Activated CD8-positive, alpha-beta T cell treated with anti-CD3 and anti-CD28 coated beads, Interleukin-2, amount 10 ng/mL, durations not matched to agents 7 days and 5 days (primary cell): ENCODE measurements around the gene DLG2. TPM values are rescaled to one million over a fixed set of nuclear protein-coding genes. Genes with fewer than 3 reads are reported as not detected.

ENCODE experiments used
- ATAC-seq: fragments of 150-1000 bp; cut with Tn5 transposase; one replicate; pipeline ENCODE4 v1.10.0; 2021; ENCODE audit warnings: moderate library complexity
- CTCF ChIA-PET: fragments of 350-600 bp; sonication (Branson Sonifier 250); formaldehyde crosslinking; loops from one replicate; lab custom pipeline; 2021; ENCODE audit warnings: antibody characterized with exemption; lab: Charles Lee
- POLR2A ChIA-PET: fragments of 350-600 bp; sonication (Branson Sonifier 250); formaldehyde crosslinking; loops from one replicate; lab custom pipeline; 2021; ENCODE audit warnings: antibody characterized with exemption; lab: Charles Lee
- DNase-seq: peaks from one replicate; pipeline ENCODE4 v3.0.0-alpha.2; 2020
- H3K27ac Mint-ChIP-seq: one replicate; pipeline ENCODE4 v1.8.0; 2021; ENCODE audit warnings: mild to moderate bottlenecking, mixed read lengths
- H3K27me3 Mint-ChIP-seq: one replicate; pipeline ENCODE4 v1.8.0; 2021; ENCODE audit warnings: low read depth, mixed read lengths
- H3K36me3 Mint-ChIP-seq: one replicate; pipeline ENCODE4 v1.8.0; 2021; ENCODE audit warnings: low read depth, mixed read lengths
- H3K4me1 Mint-ChIP-seq: one replicate; pipeline ENCODE4 v1.8.0; 2021; ENCODE audit warnings: low read depth, mixed read lengths
- H3K4me3 Mint-ChIP-seq: one replicate; pipeline ENCODE4 v1.8.0; 2021; ENCODE audit warnings: mild to moderate bottlenecking, mixed read lengths
- H3K9me3 Mint-ChIP-seq: one replicate; pipeline ENCODE4 v1.8.0; 2022; ENCODE audit warnings: mixed read lengths; ENCODE audit not compliant: insufficient read depth
- total RNA-seq, 2 experiments: library from RNA; stranded (reverse); gene quantifications; one replicate each; pipeline ENCODE4 v1.2.3, GENCODE V29; 2021

The DLG2 gene
- total RNA-seq, 2 experiments from 2014 or later, result 1.3 to 1.6 TPM

- H3K4me1 Mint-ChIP-seq, result no peaks in the 10 kb centered on the region
- ChIA-PET CTCF (no interaction called here), POLR2A (no interaction called here)
- no peak overlapping the region for H3K27ac Mint-ChIP-seq
- DNase-seq (no peak), ATAC-seq (no peak)
- no peaks in the 10 kb centered on the region for H3K27me3 Mint-ChIP-seq
- H3K9me3 Mint-ChIP-seq, result no peaks in the 10 kb centered on the region
- H3K4me3 Mint-ChIP-seq, result no peak overlapping the region
- H3K36me3 Mint-ChIP-seq, result no peaks in the 10 kb centered on the region
Measured at GRCh38 chr11:84685976-84686375, 941.2 kb downstream of the DLG2 start.

- no peaks in the 10 kb centered on the region for H3K27me3 Mint-ChIP-seq
- no peak overlapping the region for H3K4me3 Mint-ChIP-seq
- POLR2A ChIA-PET, result no interaction called here
- DNase-seq, result no peak
- no peak for ATAC-seq
- no peaks in the 10 kb centered on the region for H3K4me1 Mint-ChIP-seq
- H3K36me3 Mint-ChIP-seq, result no peaks in the 10 kb centered on the region
- H3K27ac Mint-ChIP-seq, result no peak overlapping the region
- CTCF ChIA-PET, result no interaction called here
- H3K9me3 Mint-ChIP-seq, result no peaks in the 10 kb centered on the region
Measured at GRCh38 chr11:84685149-84685548, 942.0 kb downstream of the DLG2 start.

- no peak overlapping the region for H3K27ac Mint-ChIP-seq
- ATAC-seq (no peak), DNase-seq (no peak)
- H3K27me3 Mint-ChIP-seq, result no peaks in the 10 kb centered on the region
- no peaks in the 10 kb centered on the region for H3K36me3 Mint-ChIP-seq
- no peaks in the 10 kb centered on the region for H3K9me3 Mint-ChIP-seq
- CTCF ChIA-PET, result no interaction called here
- no peaks in the 10 kb centered on the region for H3K4me1 Mint-ChIP-seq
- no peak overlapping the region for H3K4me3 Mint-ChIP-seq
- POLR2A ChIA-PET, result no interaction called here
Measured at GRCh38 chr11:84681456-84681855, 945.7 kb downstream of the DLG2 start.

GRCh38 chr11:84675396-84676025 is 951.6 kb downstream of the DLG2 start:
- Mint-ChIP-seq H3K27ac (no peak overlapping the region), H3K36me3 (no peaks in the 10 kb centered on the region), H3K4me3 (no peak overlapping the region), H3K27me3 (no peaks in the 10 kb centered on the region), H3K4me1 (no peaks in the 10 kb centered on the region), H3K9me3 (peaks cover 9% of the 10 kb centered on the region)
- ATAC-seq, result no peak
- ChIA-PET POLR2A (interaction anchor here (0.6 kb wide), 1 partner anchor 11 kb away, joined by 3 read pairs; no protein-coding TSS in a partner anchor), CTCF (no interaction called here)
- no peak for DNase-seq

GRCh38 chr11:84673753-84674152 is 953.4 kb downstream of the DLG2 start:
- peaks cover 9% of the 10 kb centered on the region for H3K9me3 Mint-ChIP-seq
- H3K4me1 Mint-ChIP-seq, result no peaks in the 10 kb centered on the region
- no peak for ATAC-seq
- DNase-seq, result no peak
- H3K36me3 Mint-ChIP-seq, result no peaks in the 10 kb centered on the region
- no peaks in the 10 kb centered on the region for H3K27me3 Mint-ChIP-seq
- CTCF ChIA-PET, result no interaction called here
- POLR2A ChIA-PET, result no interaction called here
- no peak overlapping the region for H3K27ac Mint-ChIP-seq
- no peak overlapping the region for H3K4me3 Mint-ChIP-seq

DNA sequence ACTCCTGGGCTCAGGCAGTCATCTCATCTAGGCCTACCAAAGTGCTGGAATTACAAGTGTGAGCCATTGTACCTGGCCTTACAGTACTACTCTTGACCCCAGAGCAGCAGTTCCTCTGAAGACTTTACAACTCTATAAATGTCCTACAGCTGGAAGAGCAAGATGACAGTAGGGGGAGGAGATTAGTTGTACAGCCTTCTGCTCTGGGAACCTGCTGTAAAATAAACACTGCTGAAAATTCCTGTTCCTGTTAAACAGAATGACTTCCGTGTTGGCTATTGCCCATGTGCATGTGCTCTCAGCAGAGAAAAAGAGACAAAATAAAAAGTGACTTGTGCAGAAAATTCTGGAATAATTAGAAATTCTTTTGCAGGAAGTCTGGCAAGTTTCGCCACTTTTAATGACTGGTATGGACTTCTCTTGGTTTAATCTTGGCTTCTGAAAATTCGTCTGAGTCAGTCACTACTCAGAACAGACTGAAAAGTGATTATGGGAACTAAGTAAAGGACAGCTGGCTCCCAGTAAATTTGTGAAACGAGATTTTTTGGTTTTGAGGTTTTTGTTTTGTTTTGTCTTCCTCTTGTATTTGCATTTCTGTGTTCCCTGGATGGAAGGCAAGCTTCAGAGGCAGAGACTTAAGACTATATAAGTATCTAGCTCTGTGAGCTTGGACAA is 955.7 kb downstream of the DLG2 start:
- no peaks in the 10 kb centered on the region for H3K4me1 Mint-ChIP-seq
- ChIA-PET POLR2A (no interaction called here), CTCF (no interaction called here)
- no peak overlapping the region for H3K27ac Mint-ChIP-seq
- peaks cover 9% of the 10 kb centered on the region for H3K9me3 Mint-ChIP-seq
- no peaks in the 10 kb centered on the region for H3K27me3 Mint-ChIP-seq
- no peak overlapping the region for H3K4me3 Mint-ChIP-seq
- H3K36me3 Mint-ChIP-seq, result no peaks in the 10 kb centered on the region
- DNase-seq (no peak), ATAC-seq (no peak)

DNA sequence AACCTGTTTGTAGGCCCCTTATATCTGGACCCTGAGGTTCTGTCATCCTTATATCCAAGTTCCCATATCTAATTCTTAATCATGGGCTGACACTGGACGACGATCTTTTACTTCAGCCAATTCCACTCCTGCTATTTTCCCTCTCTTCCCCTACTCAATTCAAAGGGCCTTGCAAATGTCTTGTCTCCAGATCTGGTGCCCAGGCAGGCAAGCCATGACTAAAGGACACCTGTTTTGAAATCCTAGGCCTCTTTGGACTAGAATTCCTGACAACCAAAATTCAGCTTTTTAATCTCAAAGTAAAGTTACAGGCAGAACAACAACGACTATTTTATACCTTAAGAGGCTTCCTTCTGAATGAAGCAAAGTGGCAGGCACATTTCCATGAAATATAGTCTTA is 963.4 kb downstream of the DLG2 start:
- ATAC-seq (no peak), DNase-seq (no peak)
- peaks cover 4% of the 10 kb centered on the region for H3K9me3 Mint-ChIP-seq
- no peak overlapping the region for H3K27ac Mint-ChIP-seq
- H3K27me3 Mint-ChIP-seq, result no peaks in the 10 kb centered on the region
- no peak overlapping the region for H3K4me3 Mint-ChIP-seq
- H3K36me3 Mint-ChIP-seq, result no peaks in the 10 kb centered on the region
- ChIA-PET POLR2A (no interaction called here), CTCF (no interaction called here)
- H3K4me1 Mint-ChIP-seq, result no peaks in the 10 kb centered on the region

DNA sequence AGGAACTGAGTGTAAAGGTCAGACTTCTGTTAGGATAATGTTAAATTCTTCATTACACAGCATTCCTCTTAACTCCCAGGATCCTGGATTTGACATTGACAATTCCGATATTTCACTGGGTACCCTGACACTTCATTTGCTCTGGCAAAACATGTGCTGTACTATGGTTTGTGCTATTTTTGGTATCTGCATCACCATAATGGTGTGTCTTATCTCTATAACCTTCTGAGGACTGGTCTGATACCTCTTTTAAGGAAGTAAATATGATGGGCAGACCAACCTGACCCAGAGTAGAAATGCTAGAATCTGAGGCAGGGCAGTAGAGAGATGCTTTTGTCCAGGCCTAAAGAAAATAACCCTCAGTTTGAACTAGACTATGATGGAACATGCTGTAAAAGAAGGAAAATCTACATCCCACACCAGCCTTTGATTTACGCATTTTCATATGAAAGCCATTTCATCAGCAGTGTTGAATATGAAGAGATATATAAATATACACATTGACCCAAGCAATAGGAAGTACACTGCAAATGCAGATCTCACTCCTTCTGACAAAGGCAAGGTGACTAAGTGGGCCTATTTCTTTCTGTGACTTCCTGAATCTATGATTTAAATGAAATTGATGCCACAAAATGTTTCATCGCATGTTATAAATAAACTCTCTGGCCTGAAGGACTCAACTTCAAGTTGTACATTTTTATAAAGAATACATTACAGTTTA is 966.7 kb downstream of the DLG2 start:
- Mint-ChIP-seq H3K36me3 (no peaks in the 10 kb centered on the region), H3K9me3 (peaks cover 4% of the 10 kb centered on the region), H3K4me3 (no peak overlapping the region), H3K4me1 (no peaks in the 10 kb centered on the region), H3K27me3 (no peaks in the 10 kb centered on the region), H3K27ac (no peak overlapping the region)
- DNase-seq (no peak), ATAC-seq (no peak)
- POLR2A ChIA-PET, result no interaction called here
- CTCF ChIA-PET, result no interaction called here

DNA sequence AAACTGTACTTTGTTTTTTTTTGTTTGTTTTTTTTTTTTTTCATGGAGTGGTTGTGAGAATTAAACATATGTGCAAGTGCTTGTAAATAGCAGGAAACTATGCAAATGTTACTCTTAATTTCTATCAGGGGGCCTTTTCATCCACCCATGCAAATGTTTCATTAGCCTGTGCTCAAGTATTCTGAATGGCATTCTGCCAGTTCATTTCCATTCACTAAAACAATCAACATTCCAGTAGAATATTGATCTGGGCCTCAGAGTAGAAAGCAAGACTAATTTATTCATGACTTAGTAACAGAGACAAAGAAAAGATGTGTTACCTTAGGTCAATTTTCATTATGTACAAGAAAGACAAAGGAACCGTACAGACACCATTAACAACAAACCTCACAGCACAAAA is 971.4 kb downstream of the DLG2 start:
- POLR2A ChIA-PET, result no interaction called here
- DNase-seq (no peak), ATAC-seq (no peak)
- no peaks in the 10 kb centered on the region for H3K4me1 Mint-ChIP-seq
- no peak overlapping the region for H3K4me3 Mint-ChIP-seq
- H3K27ac Mint-ChIP-seq, result no peak overlapping the region
- CTCF ChIA-PET, result no interaction called here
- peaks cover 4% of the 10 kb centered on the region for H3K9me3 Mint-ChIP-seq
- H3K36me3 Mint-ChIP-seq, result no peaks in the 10 kb centered on the region
- H3K27me3 Mint-ChIP-seq, result no peaks in the 10 kb centered on the region

DNA sequence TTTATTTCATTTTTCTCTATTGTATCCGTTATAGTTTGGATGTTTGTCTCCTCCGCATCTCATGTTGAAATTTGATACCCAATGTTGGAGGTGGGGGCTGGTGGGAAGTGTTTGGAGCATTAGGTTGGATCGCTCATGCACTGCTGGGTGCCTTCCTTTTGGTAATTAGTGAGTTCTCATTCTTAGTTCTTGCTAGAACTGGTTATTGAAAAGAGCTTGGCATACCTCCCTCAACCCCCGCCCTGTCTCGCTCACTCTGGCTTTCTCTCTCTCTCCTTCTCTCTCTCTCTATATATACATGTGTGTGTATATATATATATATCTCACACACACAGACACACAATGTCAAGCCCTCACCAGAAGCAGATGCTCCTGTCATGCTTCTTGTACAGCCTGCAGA is 978.7 kb downstream of the DLG2 start:
- ChIA-PET CTCF (no interaction called here), POLR2A (no interaction called here)
- DNase-seq (no peak), ATAC-seq (no peak)
- H3K4me3 Mint-ChIP-seq, result no peak overlapping the region
- no peaks in the 10 kb centered on the region for H3K36me3 Mint-ChIP-seq
- no peak overlapping the region for H3K27ac Mint-ChIP-seq
- no peaks in the 10 kb centered on the region for H3K27me3 Mint-ChIP-seq
- H3K4me1 Mint-ChIP-seq, result no peaks in the 10 kb centered on the region
- H3K9me3 Mint-ChIP-seq, result peaks cover 10% of the 10 kb centered on the region

DNA sequence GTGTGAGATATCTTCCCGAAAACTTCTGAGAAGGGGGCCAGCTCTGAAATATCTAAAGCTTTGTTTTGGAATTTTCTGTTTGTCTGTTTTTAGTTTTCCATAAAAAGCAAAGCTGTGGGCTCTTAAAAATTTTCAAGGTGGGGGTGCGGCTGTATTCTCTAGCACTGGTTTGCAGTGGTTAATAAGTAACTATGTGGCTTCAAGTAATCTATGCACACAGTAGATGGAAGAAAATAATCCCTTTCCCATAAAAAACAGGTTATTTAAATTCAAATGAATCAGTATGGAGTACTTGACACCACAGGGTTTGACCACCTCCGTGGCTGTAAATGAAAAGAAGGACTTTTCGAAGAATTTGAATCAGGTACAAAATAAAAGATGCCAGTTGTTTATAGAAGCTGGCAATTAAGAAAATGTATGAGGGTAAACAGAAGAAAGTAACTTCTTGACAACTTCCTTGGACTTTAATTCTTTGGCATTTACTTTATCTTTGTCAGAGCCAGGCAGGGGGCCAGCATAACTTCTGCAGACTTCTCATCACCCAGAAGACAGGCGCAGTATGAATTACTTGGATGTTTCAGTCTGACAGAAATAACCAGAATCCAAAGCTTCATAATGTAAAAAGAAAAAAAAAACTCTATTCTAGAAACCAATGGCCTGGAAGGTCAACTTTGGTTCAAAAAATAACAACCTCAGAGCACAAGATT is 981.0 kb downstream of the DLG2 start:
- ChIA-PET POLR2A (no interaction called here), CTCF (no interaction called here)
- Mint-ChIP-seq H3K4me1 (no peaks in the 10 kb centered on the region), H3K4me3 (no peak overlapping the region), H3K36me3 (no peaks in the 10 kb centered on the region), H3K27ac (no peak overlapping the region), H3K27me3 (no peaks in the 10 kb centered on the region), H3K9me3 (peaks cover 6% of the 10 kb centered on the region)
- no peak for DNase-seq
- no peak for ATAC-seq

- H3K4me1 Mint-ChIP-seq, result no peaks in the 10 kb centered on the region
- no peaks in the 10 kb centered on the region for H3K36me3 Mint-ChIP-seq
- DNase-seq (no peak), ATAC-seq (no peak)
- H3K27ac Mint-ChIP-seq, result no peak overlapping the region
- peaks cover 6% of the 10 kb centered on the region for H3K9me3 Mint-ChIP-seq
- ChIA-PET CTCF (no interaction called here), POLR2A (no interaction called here)
- H3K4me3 Mint-ChIP-seq, result no peak overlapping the region
- H3K27me3 Mint-ChIP-seq, result no peaks in the 10 kb centered on the region
Measured at GRCh38 chr11:84642500-84642899, 984.6 kb downstream of the DLG2 start.
